HG03520 (cell line): ENCODE measurements around the gene RRAGD.

Source experiments
- ATAC-seq: cut with Tn5 transposase; IDR thresholded peaks from one replicate; pipeline ENCODE4 v1.9.1; 2021; ENCODE audit warnings: mild to moderate bottlenecking, moderate library complexity; ENCODE audit not compliant: unreplicated experiment

RRAGD gene

GRCh38 chr6:89412071-89413005 is at the start of gene RRAGD:
RRAGD (minus strand) TSS chr6:89412273; CDS start chr6:89411993, 280 bp downstream.
- ATAC-seq, result peak; percentile 79

GRCh38 chr6:89460713-89461112 is 48.6 kb upstream of the RRAGD start:
- ATAC-seq, result no peak

- no peak for ATAC-seq
These were observed 47.4 kb upstream of the RRAGD start for GRCh38 chr6:89459501-89459900.

- ATAC-seq, result no peak
These were observed 46.6 kb upstream of the RRAGD start for GRCh38 chr6:89458704-89459103.

- ATAC-seq, result no peak
These were observed 42.2 kb upstream of the RRAGD start for GRCh38 chr6:89454300-89454699.

GRCh38 chr6:89452281-89452680 is 40.2 kb upstream of the RRAGD start:
- ATAC-seq, result no peak

- no peak for ATAC-seq
These were observed 37.1 kb upstream of the RRAGD start for GRCh38 chr6:89449193-89449592.

GRCh38 chr6:89443658-89444057 is 31.6 kb upstream of the RRAGD start:
- ATAC-seq, result no peak

GRCh38 chr6:89440200-89440599 is 28.1 kb upstream of the RRAGD start:
- ATAC-seq, result no peak

GRCh38 chr6:89439014-89439413 is 26.9 kb upstream of the RRAGD start:
- no peak for ATAC-seq

GRCh38 chr6:89438248-89438647 is 26.2 kb upstream of the RRAGD start:
- ATAC-seq, result no peak

- no peak for ATAC-seq
These were observed 24.2 kb upstream of the RRAGD start for GRCh38 chr6:89436226-89436625.

GRCh38 chr6:89434954-89435353 is 22.9 kb upstream of the RRAGD start:
- no peak for ATAC-seq

- no peak for ATAC-seq
These were observed 22.1 kb upstream of the RRAGD start for GRCh38 chr6:89434150-89434499.

GRCh38 chr6:89433252-89434149 is 21.4 kb upstream of the RRAGD start:
- ATAC-seq, result no peak

- peak; percentile 82 for ATAC-seq
These were observed 20.8 kb upstream of the RRAGD start, which contains the start of gene ANKRD6 for GRCh38 chr6:89432875-89433251. ANKRD6 (plus strand) TSS chr6:89433152; CDS start chr6:89566977, 133,825 bp downstream.

- no peak for ATAC-seq
These were observed 18.3 kb upstream of the RRAGD start for GRCh38 chr6:89430201-89430962.

GRCh38 chr6:89416796-89417195 is 4.7 kb upstream of the RRAGD start:
- ATAC-seq, result no peak

- no peak for ATAC-seq
These were observed 3.1 kb upstream of the RRAGD start for GRCh38 chr6:89415185-89415584.

- ATAC-seq, result no peak
These were observed 2.1 kb upstream of the RRAGD start for GRCh38 chr6:89414215-89414614.

GRCh38 chr6:89413006-89413400 is 930 bp upstream of the RRAGD start:
- no peak for ATAC-seq
